GM12878 (cell line): Measurements from ENCODE around the gene SLC66A1. TPM values are rescaled to one million over a fixed set of nuclear protein-coding genes. Genes with fewer than 3 reads are reported as not detected.

Experiments
- ATF3 ChIP-seq: IDR thresholded peaks from 2 replicates; pipeline ENCODE4 v1.6.1; 2011; ENCODE audit warnings: low read depth, mild to moderate bottlenecking, low read length, moderate library complexity, borderline replicate concordance; ENCODE audit errors: extremely low read depth
- BMI1 ChIP-seq: fragments of 450-650 bp; IDR thresholded peaks from 2 replicates; pipeline ENCODE4 v1.6.1; 2016; ENCODE audit warnings: mild to moderate bottlenecking, moderate library complexity, borderline replicate concordance
- CEBPB ChIP-seq, 2 experiments: fragments of 150-350 bp in 1 of 2; IDR thresholded peaks; 2 replicates each; pipeline ENCODE4 v1.6.1; 2012 to 2014; ENCODE audit warnings: low read depth in 2 of 2, low read length in 2 of 2, borderline replicate concordance in 1 of 2, inconsistent platforms in 1 of 2
- PML ChIP-seq: IDR thresholded peaks from 2 replicates; pipeline ENCODE4 v1.6.1; 2012; ENCODE audit warnings: low read length, inconsistent platforms
- USF1 ChIP-seq: IDR thresholded peaks from 2 replicates; pipeline ENCODE4 v1.6.1; 2011; ENCODE audit warnings: borderline replicate concordance, low read depth, mild to moderate bottlenecking, moderate library complexity, mixed read lengths, low read length; ENCODE audit not compliant: insufficient read depth; ENCODE audit errors: extremely low read length
- WRNIP1 ChIP-seq: IDR thresholded peaks from 2 replicates; pipeline ENCODE4 v1.6.1; 2011; ENCODE audit warnings: low read depth, low read length, improper control_type of control experiment, borderline replicate concordance
- YBX1 ChIP-seq: fragments of 450-650 bp; IDR thresholded peaks from 2 replicates; pipeline ENCODE4 v1.6.1; 2016; ENCODE audit warnings: antibody characterized with exemption
- YY1 ChIP-seq: IDR thresholded peaks from 2 replicates; pipeline ENCODE4 v1.6.1; 2011; ENCODE audit warnings: low read depth, mild to moderate bottlenecking, low read length
- ZBTB40 ChIP-seq: fragments of 450-650 bp; IDR thresholded peaks from 2 replicates; pipeline ENCODE4 v1.6.1; 2016; ENCODE audit warnings: mild to moderate bottlenecking, moderate library complexity, borderline replicate concordance
- polyA plus RNA-seq, 11 experiments: library from polyadenylated mRNA; depleted of rRNA in 4 of 11; unstranded in 6 of 11; stranded (reverse) in 5 of 11; fragments of >200 nt; fragmentation: Nextera tagmentation in 4 of 11; fragmentation: Illumina TruSeq in 1 of 11; extraction: Ambion mirVana in 4 of 11; extraction: Trizol in 1 of 11; gene quantifications; 1 replicate in 1 of 11; 2 replicates in 10 of 11; pipeline versions ENCODE4 v1.2.1 to v1.2.3, GENCODE V29; 2011 to 2016; ENCODE audit warnings: inconsistent platforms in 2 of 11, missing spikeins in 2 of 11, low read depth in 1 of 11
- total RNA-seq, 4 experiments: library from RNA; depleted of rRNA in 3 of 4; stranded (reverse); fragments of >200 nt in 3 of 4; fragmentation: Illumina TruSeq in 1 of 4; extraction: Trizol in 1 of 4; gene quantifications; 2 replicates each; pipeline versions ENCODE4 v1.2.1 to v1.2.3, GENCODE V29; 2013 to 2021

SLC66A1 gene
- total and polyA plus RNA-seq, 10 of the 15 experiments (the other 5 are each of a cell fraction or from before 2014, with no cell fraction given), result 0.58 to 22.0 (median 10.2) TPM

- TF ChIP-seq ZBTB40 (no peak), CEBPB (IDR thresholded peaks at IDR 0.05; ENCODE audit: borderline replicate concordance in 1 of 2, low read depth in 2 of 2, low read length in 2 of 2) (no peak), YBX1 (no peak), WRNIP1 (no peak), ATF3 (no peak), PML (no peak), BMI1 (no peak), YY1 (no peak), USF1 (no peak)
Measured at GRCh38 chr1:19349999-19350398, 37.9 kb downstream of the SLC66A1 start (continued).
